DND-41 (cell line): ENCODE results near the gene DERL2.

Source experiments
- ATAC-seq: fragments of 200-7000 bp; cut with Tn5 transposase; 3 replicates; pipeline ENCODE4 v1.9.1; 2021; ENCODE audit warnings: low read depth; ENCODE audit not compliant: insufficient read depth
- DNase-seq: peaks from one replicate; pipeline ENCODE4 v3.0.0-alpha.2; 2020
- H2AFZ ChIP-seq: 2 replicates; pipeline ENCODE4 v1.6.0; 2012; ENCODE audit warnings: low read depth, low read length
- H3K27ac ChIP-seq: 2 replicates; pipeline ENCODE4 v1.5.1; 2012; ENCODE audit warnings: low read length, inconsistent platforms
- H3K27me3 ChIP-seq: fragments of 200-600 bp; sonication (generic); 2 replicates; pipeline ENCODE4 v1.6.0; 2012; ENCODE audit warnings: low read length, mild to moderate bottlenecking, inconsistent platforms; ENCODE audit not compliant: insufficient read depth, poor library complexity
- H3K36me3 ChIP-seq: 2 replicates; pipeline ENCODE4 v1.5.1; 2012; ENCODE audit warnings: low read length, inconsistent platforms; ENCODE audit not compliant: insufficient read depth
- H3K4me1 ChIP-seq: 2 replicates; pipeline ENCODE4 v1.5.1; 2012; ENCODE audit warnings: mild to moderate bottlenecking, low read length; ENCODE audit not compliant: insufficient read depth
- H3K4me2 ChIP-seq: 2 replicates; pipeline ENCODE4 v1.6.0; 2012; ENCODE audit warnings: mild to moderate bottlenecking, moderate library complexity, low read length, inconsistent platforms; ENCODE audit not compliant: insufficient read depth
- H3K4me3 ChIP-seq, 2 experiments: fragments of 200-600 bp in 1 of 2; shearing (Covaris generic) in 1 of 2; 2 replicates each; pipeline ENCODE4 v1.5.1; 2012 to 2016; ENCODE audit warnings: inconsistent platforms in 2 of 2, low read length in 2 of 2, mild to moderate bottlenecking in 2 of 2, low read depth in 1 of 2, moderate library complexity in 1 of 2
- H3K79me2 ChIP-seq: 2 replicates; pipeline ENCODE4 v1.6.0; 2012; ENCODE audit warnings: low read length, inconsistent platforms; ENCODE audit not compliant: insufficient read depth
- H3K9ac ChIP-seq: 2 replicates; pipeline ENCODE4 v1.6.0; 2012; ENCODE audit warnings: low read depth, mild to moderate bottlenecking, inconsistent platforms, low read length, moderate library complexity
- H3K9me3 ChIP-seq: 2 replicates; pipeline ENCODE4 v1.5.1; 2012; ENCODE audit warnings: low read length, moderate library complexity, mild to moderate bottlenecking, inconsistent platforms; ENCODE audit not compliant: insufficient read depth, severe bottlenecking
- H4K20me1 ChIP-seq: 2 replicates; pipeline ENCODE4 v1.6.0; 2012; ENCODE audit warnings: low read length; ENCODE audit not compliant: insufficient read depth
- EZH2 ChIP-seq: IDR thresholded peaks from 3 replicates; pipeline ENCODE4 v1.6.1; 2012; ENCODE audit warnings: borderline replicate concordance, low read depth, mild to moderate bottlenecking, moderate library complexity, low read length, inconsistent platforms; ENCODE audit not compliant: severe bottlenecking
- TF ChIP-seq, protein P1 (sequence below): IDR thresholded peaks from 2 replicates; pipeline ENCODE4 v1.5.1; 2012; ENCODE audit warnings: borderline replicate concordance, low read length, moderate library complexity, mild to moderate bottlenecking; ENCODE audit not compliant: poor library complexity, severe bottlenecking; ENCODE audit errors: extremely low read depth

Gene DERL2

DNA sequence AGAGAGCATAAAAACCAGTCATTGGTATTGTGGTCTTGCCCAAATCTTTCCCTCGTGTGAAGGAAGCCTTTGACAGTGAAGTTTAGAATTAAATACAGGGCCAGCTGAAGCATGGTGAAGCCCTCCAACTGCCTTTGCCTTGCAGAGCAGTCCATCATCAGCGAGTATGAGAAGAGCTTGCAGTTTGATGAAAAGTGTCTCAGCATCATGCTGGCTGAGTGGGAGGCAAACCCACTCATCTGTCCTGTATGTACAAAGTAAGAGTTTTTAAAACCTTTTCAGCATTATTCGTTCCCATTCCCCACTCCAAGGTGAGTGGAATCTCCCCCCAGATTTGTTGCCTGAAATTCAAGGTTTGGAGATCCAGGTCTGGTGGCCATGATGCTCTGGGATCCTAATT, 60.2 kb downstream of the DERL2 start:
- H3K4me1 ChIP-seq = peaks cover 26% of the 10 kb centered on the region
- H3K9me3 ChIP-seq = no peaks in the 10 kb centered on the region
- peaks cover 45% of the 10 kb centered on the region for H3K79me2 ChIP-seq
- no peaks in the 10 kb centered on the region for H3K27me3 ChIP-seq
- DNase-seq (no peak), ATAC-seq (no peak)
- TF ChIP-seq, protein P1, sequence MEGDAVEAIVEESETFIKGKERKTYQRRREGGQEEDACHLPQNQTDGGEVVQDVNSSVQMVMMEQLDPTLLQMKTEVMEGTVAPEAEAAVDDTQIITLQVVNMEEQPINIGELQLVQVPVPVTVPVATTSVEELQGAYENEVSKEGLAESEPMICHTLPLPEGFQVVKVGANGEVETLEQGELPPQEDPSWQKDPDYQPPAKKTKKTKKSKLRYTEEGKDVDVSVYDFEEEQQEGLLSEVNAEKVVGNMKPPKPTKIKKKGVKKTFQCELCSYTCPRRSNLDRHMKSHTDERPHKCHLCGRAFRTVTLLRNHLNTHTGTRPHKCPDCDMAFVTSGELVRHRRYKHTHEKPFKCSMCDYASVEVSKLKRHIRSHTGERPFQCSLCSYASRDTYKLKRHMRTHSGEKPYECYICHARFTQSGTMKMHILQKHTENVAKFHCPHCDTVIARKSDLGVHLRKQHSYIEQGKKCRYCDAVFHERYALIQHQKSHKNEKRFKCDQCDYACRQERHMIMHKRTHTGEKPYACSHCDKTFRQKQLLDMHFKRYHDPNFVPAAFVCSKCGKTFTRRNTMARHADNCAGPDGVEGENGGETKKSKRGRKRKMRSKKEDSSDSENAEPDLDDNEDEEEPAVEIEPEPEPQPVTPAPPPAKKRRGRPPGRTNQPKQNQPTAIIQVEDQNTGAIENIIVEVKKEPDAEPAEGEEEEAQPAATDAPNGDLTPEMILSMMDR = no peak
- TF ChIP-seq EZH2 = no peak
- no peak overlapping the region for H3K9ac ChIP-seq
- H3K4me2 ChIP-seq = no peak overlapping the region
- H3K27ac ChIP-seq = no peak overlapping the region
- 0 out of 2 replicates have a peak, but pooled peaks cover 10% of the 10 kb centered on the region for H4K20me1 ChIP-seq
- H2AFZ ChIP-seq = no peak overlapping the region
- H3K36me3 ChIP-seq = peaks cover 83% of the 10 kb centered on the region
- no peak overlapping the region for H3K4me3 ChIP-seq

DNA sequence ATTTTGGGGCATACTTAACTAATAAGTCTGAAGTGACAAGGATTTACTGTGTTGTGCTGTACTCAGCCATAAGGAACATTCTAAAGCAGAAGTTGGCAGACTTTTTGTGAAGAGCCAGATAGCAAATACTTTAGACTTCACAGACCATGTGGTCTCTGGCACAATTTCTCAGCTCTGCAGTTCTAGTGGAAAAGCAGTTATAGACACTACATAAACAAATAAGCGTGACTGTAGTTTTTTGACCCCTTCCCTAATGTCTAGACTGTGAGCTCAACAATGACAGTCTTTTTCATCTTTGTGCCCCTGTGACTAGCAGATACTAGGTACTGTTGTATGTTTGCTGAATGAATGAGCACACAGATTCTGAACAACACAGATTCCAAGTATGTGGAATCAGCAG, 61.1 kb downstream of the DERL2 start:
- DNase-seq (no peak), ATAC-seq (no peak)
- Histone ChIP-seq H3K9ac (no peak overlapping the region), H3K4me3 (no peak overlapping the region), H2AFZ (no peak overlapping the region), H3K27ac (no peak overlapping the region), H3K9me3 (no peaks in the 10 kb centered on the region), H3K36me3 (peaks cover 76% of the 10 kb centered on the region), H3K27me3 (no peaks in the 10 kb centered on the region), H4K20me1 (0 out of 2 replicates have a peak, but pooled peaks cover 8% of the 10 kb centered on the region), H3K79me2 (peaks cover 53% of the 10 kb centered on the region), H3K4me1 (peaks cover 29% of the 10 kb centered on the region), H3K4me2 (peak overlapping the region; percentile 21; the same call in 1 of the 2 replicates)
- TF ChIP-seq, protein P1 = no peak
- TF ChIP-seq EZH2 = no peak

DNA sequence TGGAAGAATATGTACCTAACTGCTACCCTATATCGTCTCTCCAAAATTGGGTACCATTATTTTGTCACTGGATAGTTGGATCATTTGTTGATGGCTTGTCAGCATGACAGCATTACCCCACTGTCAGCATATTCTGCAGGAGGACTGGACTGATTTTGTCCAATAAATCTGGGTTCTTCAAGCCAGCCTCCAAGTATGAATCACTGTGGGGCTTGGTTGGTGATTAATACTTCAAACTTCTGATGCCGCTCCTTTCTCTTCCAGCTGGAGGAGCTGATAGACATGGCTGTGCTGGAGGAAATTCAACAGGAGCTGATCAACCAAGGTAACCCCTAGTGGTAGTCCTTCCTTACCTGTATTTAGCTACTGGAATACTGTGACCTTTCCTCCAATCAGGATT, 63.5 kb downstream of the DERL2 start:
- peaks cover 58% of the 10 kb centered on the region for H3K36me3 ChIP-seq
- no peaks in the 10 kb centered on the region for H3K27me3 ChIP-seq
- H3K4me2 ChIP-seq = peak overlapping the region; percentile 82; the same call in 1 of the 2 replicates
- peaks cover 9% of the 10 kb centered on the region; the same call in 1 of the 2 replicates for H4K20me1 ChIP-seq
- H3K27ac ChIP-seq = no peak overlapping the region
- peaks cover 74% of the 10 kb centered on the region for H3K79me2 ChIP-seq
- DNase-seq (no peak), ATAC-seq (no peak)
- H3K9ac ChIP-seq = no peak overlapping the region
- H3K4me1 ChIP-seq = peaks cover 41% of the 10 kb centered on the region
- no peak overlapping the region for H3K4me3 ChIP-seq
- no peak overlapping the region for H2AFZ ChIP-seq
- TF ChIP-seq, protein P1 = no peak
- TF ChIP-seq EZH2 = no peak
- no peaks in the 10 kb centered on the region for H3K9me3 ChIP-seq
